ENCODE measurements around the gene DRP2.
"Not testable (repeated sequence)": the region's sequence is repeated elsewhere in the genome, so short reads cannot be mapped to it uniquely, and the experiment has no call there.

DRP2 gene

GRCh38 chrX:101274198-101274597 lies 54.6 kb downstream of the DRP2 start:
- TF ChIP-seq CTCF (conservative IDR thresholded peaks at IDR 0.05; ENCODE audit: low read depth, low read length) = no peak

DNA sequence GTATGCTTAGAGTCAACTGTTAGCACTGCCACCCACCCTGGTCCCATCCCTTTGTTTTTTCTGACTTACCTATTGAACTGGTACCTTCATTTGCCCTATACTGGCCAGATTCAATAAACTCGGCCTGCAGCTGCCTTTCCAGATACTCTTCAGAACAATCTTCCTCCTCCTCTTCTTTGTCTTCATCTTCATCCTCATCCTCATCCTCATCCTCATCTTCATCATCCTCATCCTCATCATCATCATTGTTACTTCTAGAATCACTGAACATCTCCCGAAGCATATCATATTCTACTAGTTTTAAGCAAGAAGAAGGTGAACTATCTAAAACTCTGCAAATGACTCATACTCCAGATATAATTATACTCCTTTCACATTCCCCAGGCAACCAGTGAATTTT lies 56.7 kb downstream of the DRP2 start:
- no peak overlapping the region for H3K4me3 ChIP-seq (IDR thresholded peaks at IDR 0.05; ENCODE audit: insufficient read depth, low read depth, low read length)
- H3K4me1 ChIP-seq (ENCODE audit: low read depth, poor library complexity, severe bottlenecking) = no peaks in the 10 kb centered on the region
- no peaks in the 10 kb centered on the region for H4K20me1 ChIP-seq (ENCODE audit: insufficient read depth)
- no peak overlapping the region for H3K27ac ChIP-seq
- no peak overlapping the region for H2AFZ ChIP-seq (ENCODE audit: low read depth)
- no peaks in the 10 kb centered on the region for H3K79me2 ChIP-seq (ENCODE audit: insufficient read depth, low read depth)
- no peak overlapping the region for H3K4me2 ChIP-seq
- H3K9ac ChIP-seq = no peak overlapping the region
- H3K27me3 ChIP-seq (ENCODE audit: insufficient read depth, low read depth) = no peaks in the 10 kb centered on the region
- no peak for TF ChIP-seq CTCF (conservative IDR thresholded peaks at IDR 0.05; ENCODE audit: low read depth, low read length)
- H3K36me3 ChIP-seq (ENCODE audit: insufficient read depth) = no peaks in the 10 kb centered on the region

More at GRCh38 chrX:101274198-101274597, 54.6 kb downstream of the DRP2 start:
- no peak overlapping the region for H3K9ac ChIP-seq
- H2AFZ ChIP-seq (ENCODE audit: low read depth) = no peak overlapping the region
- H3K4me1 ChIP-seq (ENCODE audit: low read depth, poor library complexity, severe bottlenecking) = no peaks in the 10 kb centered on the region
- H3K27ac ChIP-seq = no peak overlapping the region
- H3K27me3 ChIP-seq (ENCODE audit: insufficient read depth, low read depth) = no peaks in the 10 kb centered on the region
- H3K4me2 ChIP-seq = no peak overlapping the region
- no peaks in the 10 kb centered on the region for H4K20me1 ChIP-seq (ENCODE audit: insufficient read depth)
- no peaks in the 10 kb centered on the region for H3K36me3 ChIP-seq (ENCODE audit: insufficient read depth)
- no peaks in the 10 kb centered on the region for H3K79me2 ChIP-seq (ENCODE audit: insufficient read depth, low read depth)
- no peak overlapping the region for H3K4me3 ChIP-seq (IDR thresholded peaks at IDR 0.05; ENCODE audit: insufficient read depth, low read depth, low read length)

GRCh38 chrX:101287402-101287801 lies 67.8 kb downstream of the DRP2 start:
- Histone ChIP-seq H3K36me3 (ENCODE audit: insufficient read depth) (no peaks in the 10 kb centered on the region), H3K4me3 (IDR thresholded peaks at IDR 0.05; ENCODE audit: insufficient read depth, low read depth, low read length) (no peak overlapping the region), H2AFZ (ENCODE audit: low read depth) (no peak overlapping the region), H4K20me1 (ENCODE audit: insufficient read depth) (no peaks in the 10 kb centered on the region), H3K9ac (no peak overlapping the region), H3K4me1 (ENCODE audit: low read depth, poor library complexity, severe bottlenecking) (no peaks in the 10 kb centered on the region), H3K27me3 (ENCODE audit: insufficient read depth, low read depth) (no peaks in the 10 kb centered on the region), H3K27ac (no peak overlapping the region), H3K79me2 (ENCODE audit: insufficient read depth, low read depth) (no peaks in the 10 kb centered on the region), H3K4me2 (no peak overlapping the region)
- TF ChIP-seq CTCF (conservative IDR thresholded peaks at IDR 0.05; ENCODE audit: low read depth, low read length) = peak; percentile 45; the same call in 1 of the 2 replicates

- Histone ChIP-seq H3K4me2 (no peak within 1 kb of the TSS), H3K27ac (no peak within 1 kb of the TSS), H2AFZ (ENCODE audit: low read depth) (no peak within 1 kb of the TSS), H3K4me3 (IDR thresholded peaks at IDR 0.05; ENCODE audit: insufficient read depth, low read depth, low read length) (no peak within 1 kb of the TSS), H3K36me3 (ENCODE audit: insufficient read depth) (no peaks in the 10 kb centered on the region), H3K79me2 (ENCODE audit: insufficient read depth, low read depth) (no peaks in the 10 kb centered on the region), H3K4me1 (ENCODE audit: low read depth, poor library complexity, severe bottlenecking) (no peaks in the 10 kb centered on the region), H4K20me1 (ENCODE audit: insufficient read depth) (no peaks in the 10 kb centered on the region), H3K27me3 (ENCODE audit: insufficient read depth, low read depth) (no peaks in the 10 kb centered on the region), H3K9ac (no peak within 1 kb of the TSS)
- TF ChIP-seq CTCF (conservative IDR thresholded peaks at IDR 0.05; ENCODE audit: low read depth, low read length) = no peak
Observed at GRCh38 chrX:101290957-101291603, 71.5 kb downstream of the DRP2 start, which contains the start of gene TAF7L. TSS of gene TAF7L (minus strand) at chrX:101291334. CDS start at chrX:101287543, 3,791 bp downstream.

GRCh38 chrX:101295603-101296002 lies 76.0 kb downstream of the DRP2 start:
- H3K4me2 ChIP-seq; H3K4me3 ChIP-seq (IDR thresholded peaks at IDR 0.05; ENCODE audit: insufficient read depth, low read depth, low read length); H3K79me2 ChIP-seq (ENCODE audit: insufficient read depth, low read depth); H2AFZ ChIP-seq (ENCODE audit: low read depth); H3K27me3 ChIP-seq (ENCODE audit: insufficient read depth, low read depth); H3K9ac ChIP-seq; H4K20me1 ChIP-seq (ENCODE audit: insufficient read depth); H3K36me3 ChIP-seq (ENCODE audit: insufficient read depth); H3K4me1 ChIP-seq (ENCODE audit: low read depth, poor library complexity, severe bottlenecking); H3K27ac ChIP-seq: not testable (repeated sequence)
